GM12892 (cell line): Measurements from ENCODE around the gene ZNF561. TPM values are rescaled to one million over a fixed set of nuclear protein-coding genes. Genes with fewer than 3 reads are reported as not detected.
"Not testable (repeated sequence)": the region's sequence is repeated elsewhere in the genome, so short reads cannot be mapped to it uniquely, and the experiment has no call there.

Experiments used
- DNase-seq: peaks from one replicate; pipeline ENCODE4 v3.0.0; 2011; ENCODE audit not compliant: insufficient read length
- FAIRE-seq: peaks from 2 replicates; lab custom pipeline; 2011; peaks lifted over from hg19 to GRCh38; lab: Jason Lieb, UNC
- POLR2A ChIP-seq: IDR thresholded peaks from 2 replicates; pipeline ENCODE4 v1.6.1; 2011; ENCODE audit warnings: low read depth, low read length, control low read depth
- POLR2AphosphoS5 ChIP-seq: IDR thresholded peaks from 2 replicates; pipeline ENCODE4 v1.6.1; 2011; ENCODE audit warnings: low read depth, low read length, control low read depth
- TAF1 ChIP-seq: IDR thresholded peaks from 2 replicates; pipeline ENCODE4 v1.6.1; 2011; ENCODE audit warnings: low read depth, mild to moderate bottlenecking, control low read depth, low read length, borderline replicate concordance
- polyA plus RNA-seq: library from polyadenylated mRNA; unstranded; fragments of >200 nt; gene quantifications from one replicate; pipeline ENCODE4 v1.2.1, GENCODE V29; 2012; ENCODE audit warnings: missing spikeins, inconsistent platforms; ENCODE audit not compliant: missing spikeins

Gene ZNF561
- 19.9 TPM for polyA plus RNA-seq

- FAIRE-seq (peak; percentile 92), DNase-seq (peak; percentile 59)
- peak; percentile 72 for TF ChIP-seq TAF1
- peak; percentile 85 for TF ChIP-seq POLR2A
- TF ChIP-seq POLR2AphosphoS5 = peak; percentile 94
These were observed at the start of gene ZNF561 for GRCh38 chr19:9621156-9622037. Gene ZNF561, minus strand, starts transcription at chr19:9621232. Its CDS starts 1,776 bp downstream, at chr19:9619456.

GRCh38 chr19:9668544-9668943, 47.5 kb upstream of the ZNF561 start:
- FAIRE-seq = no peak
- TF ChIP-seq POLR2AphosphoS5 (no peak), TAF1 (no peak), POLR2A (no peak)
- DNase-seq = no peak

GRCh38 chr19:9667898-9668297, 46.9 kb upstream of the ZNF561 start:
- no peak for FAIRE-seq
- TF ChIP-seq TAF1 (no peak), POLR2A (no peak), POLR2AphosphoS5 (no peak)
- DNase-seq = no peak

- TF ChIP-seq POLR2AphosphoS5 (no peak), POLR2A (no peak), TAF1 (no peak)
- FAIRE-seq = no peak
- no peak for DNase-seq
These were observed 37.7 kb upstream of the ZNF561 start for GRCh38 chr19:9658769-9659168.

GRCh38 chr19:9653066-9653555, 32.1 kb upstream of the ZNF561 start:
- not testable (repeated sequence) for FAIRE-seq, DNase-seq

- not testable (repeated sequence) for DNase-seq, FAIRE-seq
These were observed 30.4 kb upstream of the ZNF561 start for GRCh38 chr19:9651464-9651863.

GRCh38 chr19:9650345-9650744, 29.3 kb upstream of the ZNF561 start:
- DNase-seq (no peak), FAIRE-seq (no peak)
- TF ChIP-seq POLR2AphosphoS5 = no peak
- TF ChIP-seq POLR2A = no peak

- TF ChIP-seq POLR2AphosphoS5 (no peak), POLR2A (no peak), TAF1 (no peak)
- DNase-seq (no peak), FAIRE-seq (no peak)
These were observed 24.4 kb upstream of the ZNF561 start for GRCh38 chr19:9645472-9645871.

GRCh38 chr19:9644472-9644871, 23.4 kb upstream of the ZNF561 start:
- no peak for TF ChIP-seq POLR2A
- no peak for TF ChIP-seq TAF1
- TF ChIP-seq POLR2AphosphoS5 = no peak
- DNase-seq (no peak), FAIRE-seq (no peak)

- DNase-seq (no peak), FAIRE-seq (no peak)
- no peak for TF ChIP-seq POLR2A
- TF ChIP-seq POLR2AphosphoS5 = no peak
- no peak for TF ChIP-seq TAF1
These were observed 20.8 kb upstream of the ZNF561 start for GRCh38 chr19:9641810-9642209.

- DNase-seq = no peak
- FAIRE-seq = no peak
- TF ChIP-seq POLR2A (no peak), TAF1 (no peak), POLR2AphosphoS5 (no peak)
These were observed 19.9 kb upstream of the ZNF561 start for GRCh38 chr19:9640956-9641355.

- FAIRE-seq (no peak), DNase-seq (no peak)
- TF ChIP-seq POLR2AphosphoS5 (no peak), TAF1 (no peak), POLR2A (no peak)
These were observed 15.0 kb upstream of the ZNF561 start for GRCh38 chr19:9636018-9636417.

- DNase-seq (no peak), FAIRE-seq (no peak)
- TF ChIP-seq POLR2A (no peak), TAF1 (no peak), POLR2AphosphoS5 (no peak)
These were observed 6.8 kb upstream of the ZNF561 start for GRCh38 chr19:9627856-9628255.
